Measurements from ENCODE around the gene HBD. TPM values are rescaled to one million over a fixed set of nuclear protein-coding genes. Genes with fewer than 3 reads are reported as not detected.

HBD gene
- total and polyA plus RNA-seq, 11 donors: 4.2 TPM; not detected in 10

GRCh38 chr11:5247472-5248192, 13.3 kb upstream of the HBD start:
- H3K4me3 ChIP-seq: no peak overlapping the region
- no peaks in the 10 kb centered on the region for H3K27me3 ChIP-seq
- no peak for DNase-seq
- intact Hi-C loops (cut with DNase I): no loop called here
- 75 to 82% (median 78%) methylated on average over 3 of the region's 3 CpGs for WGBS, 4 donors
- no peak overlapping the region for H3K27ac ChIP-seq
- TF ChIP-seq POLR2A (IDR thresholded peaks at IDR 0.05) (no peak), CTCF (IDR thresholded peaks at IDR 0.05) (no peak)
- no peaks in the 10 kb centered on the region for H3K4me1 ChIP-seq
- no peak for ATAC-seq
- no peaks in the 10 kb centered on the region for H3K9me3 ChIP-seq
- H3K36me3 ChIP-seq: no peaks in the 10 kb centered on the region

GRCh38 chr11:5246772-5247471, 12.6 kb upstream of the HBD start:
- WGBS, 4 donors: 64 to 70% (median 68%) methylated on average over 6 of the region's 6 CpGs
- no peak for ATAC-seq
- H3K36me3 ChIP-seq: no peaks in the 10 kb centered on the region
- H3K27ac ChIP-seq: no peak overlapping the region
- no peaks in the 10 kb centered on the region for H3K4me1 ChIP-seq
- TF ChIP-seq POLR2A (IDR thresholded peaks at IDR 0.05): no peak
- no peak for TF ChIP-seq CTCF (IDR thresholded peaks at IDR 0.05)
- H3K4me3 ChIP-seq: no peak overlapping the region
- H3K27me3 ChIP-seq: no peaks in the 10 kb centered on the region
- H3K9me3 ChIP-seq: no peaks in the 10 kb centered on the region
- intact Hi-C loops (cut with DNase I): no loop called here
- DNase-seq: no peak

GRCh38 chr11:5245155-5245554, 10.9 kb upstream of the HBD start:
- intact Hi-C loops (cut with DNase I): no loop called here
- no peak for DNase-seq
- H3K4me3 ChIP-seq: no peak overlapping the region
- TF ChIP-seq POLR2A (IDR thresholded peaks at IDR 0.05) (no peak), CTCF (IDR thresholded peaks at IDR 0.05) (no peak)
- no peak for ATAC-seq
- no peaks in the 10 kb centered on the region for H3K27me3 ChIP-seq
- H3K27ac ChIP-seq: no peak overlapping the region
- H3K4me1 ChIP-seq: no peaks in the 10 kb centered on the region
- H3K9me3 ChIP-seq: no peaks in the 10 kb centered on the region
- H3K36me3 ChIP-seq: no peaks in the 10 kb centered on the region
- WGBS, 4 donors: 64 to 79% (median 75%) methylated on average over 2 of the region's 2 CpGs

GRCh38 chr11:5243816-5244180, 9.5 kb upstream of the HBD start:
- intact Hi-C loops (cut with DNase I): no loop called here
- DNase-seq (no peak), ATAC-seq (no peak)
- Histone ChIP-seq H3K4me1 (no peaks in the 10 kb centered on the region), H3K36me3 (no peaks in the 10 kb centered on the region), H3K9me3 (no peaks in the 10 kb centered on the region), H3K27ac (no peak overlapping the region), H3K4me3 (no peak overlapping the region), H3K27me3 (no peaks in the 10 kb centered on the region)
- 80 to 83% (median 82%) methylated on average over 4 of the region's 4 CpGs for WGBS, 4 donors
- TF ChIP-seq POLR2A (IDR thresholded peaks at IDR 0.05): no peak
- TF ChIP-seq CTCF (IDR thresholded peaks at IDR 0.05): no peak

Measured in heart left ventricle (tissue), 16 donors.